Parathyroid adenoma (tissue), 2 donors: ENCODE measurements around the gene NELFE.
"Not testable (repeated sequence)": the region's sequence is repeated elsewhere in the genome, so short reads cannot be mapped to it uniquely, and the experiment has no call there.

Experiments
- H2AFZ ChIP-seq: fragments of 300-600 bp; sonication (generic); one replicate; pipeline ENCODE4 v1.7.0; 2017; ENCODE audit warnings: antibody characterized with exemption, mild to moderate bottlenecking
- H3K27ac ChIP-seq: fragments of 300-600 bp; sonication (generic); one replicate; pipeline ENCODE4 v1.7.0; 2017
- H3K27me3 ChIP-seq: fragments of 300-600 bp; sonication (generic); one replicate; pipeline ENCODE4 v1.7.0; 2017; ENCODE audit warnings: low read length; ENCODE audit not compliant: control insufficient read depth, insufficient read depth
- H3K36me3 ChIP-seq: fragments of 300-600 bp; sonication (generic); one replicate; pipeline ENCODE4 v1.7.0; 2017; ENCODE audit warnings: low read length; ENCODE audit not compliant: control insufficient read depth, insufficient read depth
- H3K4me1 ChIP-seq: fragments of 300-600 bp; sonication (generic); one replicate; pipeline ENCODE4 v1.7.0; 2017; ENCODE audit warnings: control low read depth
- H3K4me2 ChIP-seq: fragments of 300-600 bp; sonication (generic); one replicate; pipeline ENCODE4 v1.7.0; 2017; ENCODE audit warnings: low read length
- H3K4me3 ChIP-seq: fragments of 300-600 bp; sonication (generic); one replicate; pipeline ENCODE4 v1.7.0; 2017; ENCODE audit warnings: low read depth, low read length
- H3K79me2 ChIP-seq: fragments of 300-600 bp; sonication (generic); one replicate; pipeline ENCODE4 v1.7.0; 2017; ENCODE audit warnings: control low read depth
- H3K9ac ChIP-seq: fragments of 300-600 bp; sonication (generic); one replicate; pipeline ENCODE4 v1.7.0; 2017; ENCODE audit warnings: mild to moderate bottlenecking
- H3K9me3 ChIP-seq: fragments of 300-600 bp; sonication (generic); one replicate; pipeline ENCODE4 v1.7.0; 2017; ENCODE audit warnings: low read length; ENCODE audit not compliant: control insufficient read depth
- CTCF ChIP-seq: fragments of 300-600 bp; sonication (generic); IDR thresholded peaks from one replicate; pipeline ENCODE4 v1.7.0; 2017; ENCODE audit warnings: antibody characterized with exemption, mild to moderate bottlenecking
- donor health status: primary hyperparathyroidism.

NELFE gene

DNA sequence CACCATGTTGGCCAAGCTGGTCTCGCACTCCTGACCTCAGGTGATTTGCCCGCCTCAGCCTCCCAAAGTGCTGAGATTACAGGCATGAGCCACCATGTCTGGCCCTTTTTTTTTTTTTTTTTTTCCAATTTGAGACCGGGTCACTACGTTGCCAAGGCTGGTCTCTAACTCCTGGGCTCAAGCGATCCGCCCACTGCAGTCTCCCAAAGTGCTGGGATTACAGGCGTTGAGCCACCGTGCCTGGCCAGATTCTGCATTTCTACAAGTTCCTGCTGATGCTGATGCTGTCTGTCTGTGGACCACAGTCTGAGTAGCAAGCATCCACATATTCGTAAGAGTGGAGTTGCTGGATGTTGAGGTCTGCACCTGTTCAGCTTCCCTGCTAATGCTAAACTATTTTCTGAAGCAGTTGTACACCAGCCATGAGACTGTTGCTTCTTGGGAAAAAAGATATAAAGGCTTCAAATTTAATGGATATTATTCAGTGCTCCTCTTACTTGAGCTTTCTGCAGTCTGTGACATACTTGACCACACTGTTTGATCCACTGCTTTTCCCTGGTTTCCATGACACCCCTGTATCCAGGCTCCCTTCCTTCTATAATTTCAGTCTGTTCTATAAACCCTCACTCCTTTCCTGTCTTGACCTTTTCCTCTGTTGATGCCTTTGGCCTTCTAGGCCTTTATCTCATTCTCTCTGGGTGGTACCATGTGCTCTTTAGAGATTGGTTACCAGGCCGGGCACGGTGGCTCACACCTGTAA is 46.8 kb downstream of the NELFE start:
- H3K36me3 ChIP-seq = no peaks in the 10 kb centered on the region
- no peak overlapping the region for H3K27ac ChIP-seq

GRCh38 chr6:31909298-31909697 is 49.5 kb downstream of the NELFE start:
- H3K36me3 ChIP-seq, H3K27ac ChIP-seq, H3K4me2 ChIP-seq, H3K4me3 ChIP-seq, H3K9me3 ChIP-seq, H3K9ac ChIP-seq, H3K79me2 ChIP-seq, H2AFZ ChIP-seq, H3K4me1 ChIP-seq, H3K27me3 ChIP-seq: not testable (repeated sequence)

More for the DNA sequence above, 46.8 kb downstream of the NELFE start:
- Histone ChIP-seq H2AFZ (no peak overlapping the region), H3K4me1 (no peaks in the 10 kb centered on the region), H3K9ac (no peak overlapping the region), H3K27me3 (no peaks in the 10 kb centered on the region), H3K79me2 (no peaks in the 10 kb centered on the region), H3K4me3 (no peak overlapping the region), H3K9me3 (no peaks in the 10 kb centered on the region), H3K4me2 (no peak overlapping the region)
- TF ChIP-seq CTCF = no peak

GRCh38 chr6:31908791-31909190 is 50.0 kb downstream of the NELFE start:
- Histone ChIP-seq H3K79me2 (no peaks in the 10 kb centered on the region), H2AFZ (no peak overlapping the region), H3K4me1 (no peaks in the 10 kb centered on the region), H3K27ac (no peak overlapping the region), H3K36me3 (no peaks in the 10 kb centered on the region), H3K4me2 (no peak overlapping the region), H3K9ac (no peak overlapping the region), H3K27me3 (no peaks in the 10 kb centered on the region), H3K9me3 (no peaks in the 10 kb centered on the region), H3K4me3 (no peak overlapping the region)
- TF ChIP-seq CTCF = no peak

DNA sequence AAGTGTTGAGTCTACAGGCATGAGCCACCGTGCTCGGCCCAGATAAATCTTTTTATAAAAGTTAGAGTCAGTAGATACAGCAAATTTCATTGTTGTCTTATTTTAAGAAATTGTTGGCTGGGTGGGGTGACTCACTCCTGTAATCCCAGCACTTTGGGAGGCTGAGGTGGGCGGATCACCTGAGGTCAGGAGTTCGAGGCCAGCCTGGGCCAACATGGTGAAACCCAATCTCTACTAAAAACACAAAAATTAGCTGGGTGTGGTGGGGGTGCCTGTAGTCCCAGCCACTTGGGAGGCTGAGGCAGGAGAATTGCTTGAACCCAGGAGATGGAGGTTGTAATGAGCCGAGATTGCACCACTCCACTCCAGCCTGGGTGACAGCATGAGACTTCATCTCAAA is 50.5 kb downstream of the NELFE start:
- H3K27me3 ChIP-seq, H3K9me3 ChIP-seq, H3K36me3 ChIP-seq, H3K79me2 ChIP-seq, H3K27ac ChIP-seq, H3K9ac ChIP-seq, H3K4me3 ChIP-seq, H3K4me2 ChIP-seq, H3K4me1 ChIP-seq, H2AFZ ChIP-seq: not testable (repeated sequence)

DNA sequence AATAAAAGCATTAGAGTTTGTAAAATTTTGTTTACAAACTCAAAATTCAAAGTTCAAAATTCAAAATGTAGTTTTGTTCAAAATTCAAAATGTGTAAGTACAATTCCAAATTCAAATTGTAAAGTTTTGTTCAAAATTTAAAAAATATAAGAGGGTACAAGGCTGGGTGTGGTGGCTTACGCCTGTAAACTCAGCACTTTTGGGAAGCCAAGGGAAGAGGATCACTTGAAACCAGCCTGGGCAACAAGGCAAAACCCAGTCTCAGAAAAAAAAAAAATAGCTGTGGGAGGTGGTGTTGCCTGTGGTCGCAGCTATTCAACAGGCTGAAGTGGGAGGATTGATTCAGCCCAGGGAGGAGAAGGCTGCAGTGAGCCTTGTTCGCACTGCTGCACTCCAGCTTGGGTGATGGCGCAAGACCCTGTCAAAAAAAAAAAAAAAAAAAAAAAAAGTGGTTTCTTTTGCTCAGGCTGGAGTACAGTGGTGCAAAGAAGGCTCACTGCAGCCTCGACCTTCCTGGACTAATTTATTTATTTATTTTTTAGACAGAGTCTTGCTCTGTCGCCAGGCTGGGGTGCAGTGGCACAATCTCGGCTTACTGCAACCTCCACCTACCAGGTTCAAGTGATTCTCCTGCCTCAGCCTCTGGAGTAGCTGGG is 51.5 kb downstream of the NELFE start:
- H3K4me3 ChIP-seq = no peak overlapping the region
- TF ChIP-seq CTCF = no peak
- H3K27me3 ChIP-seq = no peaks in the 10 kb centered on the region
- no peaks in the 10 kb centered on the region for H3K36me3 ChIP-seq
- H3K9me3 ChIP-seq = no peaks in the 10 kb centered on the region
- peaks cover 5% of the 10 kb centered on the region for H3K4me1 ChIP-seq
- no peak overlapping the region for H2AFZ ChIP-seq
- H3K4me2 ChIP-seq = no peak overlapping the region
- H3K79me2 ChIP-seq = no peaks in the 10 kb centered on the region
- H3K9ac ChIP-seq = no peak overlapping the region
- H3K27ac ChIP-seq = no peak overlapping the region

GRCh38 chr6:31906727-31907126 is 52.0 kb downstream of the NELFE start:
- H3K27me3 ChIP-seq, H3K4me1 ChIP-seq, H3K9me3 ChIP-seq, H2AFZ ChIP-seq, H3K9ac ChIP-seq, H3K4me3 ChIP-seq, H3K36me3 ChIP-seq, H3K27ac ChIP-seq, H3K79me2 ChIP-seq, H3K4me2 ChIP-seq: not testable (repeated sequence)
